ENCODE measurements around the gene LRRC8C. TPM values are rescaled to one million over a fixed set of nuclear protein-coding genes. Genes with fewer than 3 reads are reported as not detected.

Gene LRRC8C
- total RNA-seq, 1 donor from 2014 or later = 6.3 TPM

DNA sequence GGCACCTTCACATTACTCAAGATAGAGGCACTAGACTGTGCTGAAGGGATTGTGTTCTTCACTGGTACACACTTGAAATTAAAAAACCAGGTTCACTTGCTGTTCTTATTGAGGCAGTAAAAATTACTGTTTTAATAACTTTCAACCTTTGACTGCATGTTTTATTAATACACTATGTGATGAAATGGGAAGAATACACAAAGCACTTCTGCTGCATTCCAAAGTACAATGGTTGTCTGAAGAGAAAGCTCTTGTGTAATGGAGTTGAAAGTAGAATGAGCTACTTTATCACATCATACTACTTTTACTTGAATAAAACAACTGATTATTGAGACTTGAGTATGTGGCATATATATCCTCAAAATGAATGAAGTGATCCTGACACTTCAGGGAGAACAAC lies 49.7 kb downstream of the LRRC8C start:
- H3K4me1 ChIP-seq (ENCODE audit: control insufficient read depth in 3 of 3, insufficient read depth in 3 of 3, low read length in 3 of 3) = no peaks in the 10 kb centered on the region
- no peaks in the 10 kb centered on the region for H3K9me3 ChIP-seq (ENCODE audit: control insufficient read depth in 3 of 3, low read length in 3 of 3)
- no peaks in the 10 kb centered on the region for H3K27me3 ChIP-seq (ENCODE audit: control insufficient read depth in 3 of 3, insufficient read depth in 3 of 3, low read length in 3 of 3)
- H3K36me3 ChIP-seq (ENCODE audit: control insufficient read depth in 3 of 3, insufficient read depth in 3 of 3, low read length in 3 of 3) = peaks cover 0 to 4% (median 0%) of the 10 kb centered on the region in 3 donors
- no peak overlapping the region for H3K27ac ChIP-seq (ENCODE audit: low read depth, low read length)
- H3K9ac ChIP-seq (ENCODE audit: low read depth in 1 of 3, low read length in 3 of 3) = no peak overlapping the region
- no peak overlapping the region for H3K4me3 ChIP-seq (ENCODE audit: low read length in 3 of 3)

GRCh38 chr1:89685461-89685860 lies 52.5 kb downstream of the LRRC8C start:
- H3K4me1 ChIP-seq (ENCODE audit: control insufficient read depth in 3 of 3, insufficient read depth in 3 of 3, low read length in 3 of 3) = no peaks in the 10 kb centered on the region
- no peaks in the 10 kb centered on the region for H3K27me3 ChIP-seq (ENCODE audit: control insufficient read depth in 3 of 3, insufficient read depth in 3 of 3, low read length in 3 of 3)
- no peak overlapping the region for H3K4me3 ChIP-seq (ENCODE audit: low read length in 3 of 3)
- H3K27ac ChIP-seq (ENCODE audit: low read depth, low read length) = no peak overlapping the region
- peaks cover 0 to 4% (median 3%) of the 10 kb centered on the region in 3 donors for H3K36me3 ChIP-seq (ENCODE audit: control insufficient read depth in 3 of 3, insufficient read depth in 3 of 3, low read length in 3 of 3)
- no peaks in the 10 kb centered on the region for H3K9me3 ChIP-seq (ENCODE audit: control insufficient read depth in 3 of 3, low read length in 3 of 3)
- no peak overlapping the region for H3K9ac ChIP-seq (ENCODE audit: low read depth in 1 of 3, low read length in 3 of 3)

GRCh38 chr1:89686520-89686919 lies 53.6 kb downstream of the LRRC8C start:
- no peak overlapping the region for H3K4me3 ChIP-seq (ENCODE audit: low read length in 3 of 3)
- H3K9me3 ChIP-seq (ENCODE audit: control insufficient read depth in 3 of 3, low read length in 3 of 3) = no peaks in the 10 kb centered on the region
- H3K4me1 ChIP-seq (ENCODE audit: control insufficient read depth in 3 of 3, insufficient read depth in 3 of 3, low read length in 3 of 3) = no peaks in the 10 kb centered on the region
- peaks cover 0 to 4% (median 3%) of the 10 kb centered on the region in 3 donors for H3K36me3 ChIP-seq (ENCODE audit: control insufficient read depth in 3 of 3, insufficient read depth in 3 of 3, low read length in 3 of 3)
- H3K27ac ChIP-seq (ENCODE audit: low read depth, low read length) = no peak overlapping the region
- H3K9ac ChIP-seq (ENCODE audit: low read depth in 1 of 3, low read length in 3 of 3) = no peak overlapping the region
- H3K27me3 ChIP-seq (ENCODE audit: control insufficient read depth in 3 of 3, insufficient read depth in 3 of 3, low read length in 3 of 3) = no peaks in the 10 kb centered on the region

GRCh38 chr1:89687254-89687653 lies 54.3 kb downstream of the LRRC8C start:
- H3K27me3 ChIP-seq (ENCODE audit: control insufficient read depth in 3 of 3, insufficient read depth in 3 of 3, low read length in 3 of 3) = no peaks in the 10 kb centered on the region
- no peak overlapping the region for H3K9ac ChIP-seq (ENCODE audit: low read depth in 1 of 3, low read length in 3 of 3)
- H3K4me1 ChIP-seq (ENCODE audit: control insufficient read depth in 3 of 3, insufficient read depth in 3 of 3, low read length in 3 of 3) = no peaks in the 10 kb centered on the region
- H3K36me3 ChIP-seq (ENCODE audit: control insufficient read depth in 3 of 3, insufficient read depth in 3 of 3, low read length in 3 of 3) = peaks cover 0 to 4% (median 3%) of the 10 kb centered on the region in 3 donors
- H3K4me3 ChIP-seq (ENCODE audit: low read length in 3 of 3) = no peak overlapping the region
- H3K27ac ChIP-seq (ENCODE audit: low read depth, low read length) = no peak overlapping the region
- no peaks in the 10 kb centered on the region for H3K9me3 ChIP-seq (ENCODE audit: control insufficient read depth in 3 of 3, low read length in 3 of 3)

DNA sequence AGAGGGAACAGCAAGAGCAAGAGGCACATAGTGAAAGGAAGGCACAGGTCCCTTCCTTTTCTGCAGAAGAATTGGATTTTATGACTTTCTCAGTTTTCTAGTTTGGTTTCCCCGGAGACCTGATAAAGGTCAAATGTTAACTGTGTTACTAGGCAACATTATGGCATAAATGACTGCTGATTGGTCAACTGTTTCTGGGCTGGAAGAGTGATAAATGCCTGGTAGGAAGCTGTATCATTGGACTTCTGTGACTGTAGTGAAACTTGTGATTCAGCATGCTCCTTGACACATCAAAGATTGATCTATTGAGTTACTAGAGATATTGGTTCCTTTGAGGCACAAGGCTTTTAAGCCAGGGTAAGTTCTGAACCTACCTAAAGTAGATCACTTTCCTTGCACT lies 55.7 kb downstream of the LRRC8C start:
- H3K9ac ChIP-seq (ENCODE audit: low read depth in 1 of 3, low read length in 3 of 3) = no peak overlapping the region
- peaks cover 0 to 4% (median 3%) of the 10 kb centered on the region in 3 donors for H3K36me3 ChIP-seq (ENCODE audit: control insufficient read depth in 3 of 3, insufficient read depth in 3 of 3, low read length in 3 of 3)
- H3K4me3 ChIP-seq (ENCODE audit: low read length in 3 of 3) = no peak overlapping the region
- H3K9me3 ChIP-seq (ENCODE audit: control insufficient read depth in 3 of 3, low read length in 3 of 3) = no peaks in the 10 kb centered on the region
- peaks cover 0 to 3% (median 0%) of the 10 kb centered on the region in 3 donors for H3K4me1 ChIP-seq (ENCODE audit: control insufficient read depth in 3 of 3, insufficient read depth in 3 of 3, low read length in 3 of 3)
- no peak overlapping the region for H3K27ac ChIP-seq (ENCODE audit: low read depth, low read length)
- H3K27me3 ChIP-seq (ENCODE audit: control insufficient read depth in 3 of 3, insufficient read depth in 3 of 3, low read length in 3 of 3) = no peaks in the 10 kb centered on the region

DNA sequence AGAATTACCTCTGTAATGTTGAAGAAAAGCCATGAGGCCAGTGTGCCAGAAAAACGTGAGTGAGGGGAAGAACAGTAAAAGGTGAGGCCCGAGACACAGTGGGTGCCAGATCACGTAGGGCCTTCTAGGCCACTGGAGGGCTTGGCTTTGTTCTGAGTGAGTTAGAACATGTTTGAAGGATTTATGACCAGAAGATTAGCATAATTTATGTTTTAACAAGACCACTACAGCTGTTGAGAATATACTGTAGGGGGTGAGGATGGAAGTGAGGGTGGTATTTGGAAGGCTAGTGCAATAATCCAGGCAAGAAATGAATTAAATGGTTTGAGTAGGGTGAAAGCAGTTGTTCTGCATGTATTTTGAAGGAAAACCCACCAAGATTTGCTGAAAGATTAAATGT lies 56.3 kb downstream of the LRRC8C start:
- Histone ChIP-seq H3K4me3 (ENCODE audit: low read length in 3 of 3) (no peak overlapping the region), H3K9me3 (ENCODE audit: control insufficient read depth in 3 of 3, low read length in 3 of 3) (no peaks in the 10 kb centered on the region), H3K27ac (ENCODE audit: low read depth, low read length) (no peak overlapping the region), H3K4me1 (ENCODE audit: control insufficient read depth in 3 of 3, insufficient read depth in 3 of 3, low read length in 3 of 3) (peaks cover 0 to 3% (median 0%) of the 10 kb centered on the region in 3 donors), H3K27me3 (ENCODE audit: control insufficient read depth in 3 of 3, insufficient read depth in 3 of 3, low read length in 3 of 3) (no peaks in the 10 kb centered on the region), H3K36me3 (ENCODE audit: control insufficient read depth in 3 of 3, insufficient read depth in 3 of 3, low read length in 3 of 3) (peaks cover 0 to 4% (median 3%) of the 10 kb centered on the region in 3 donors), H3K9ac (ENCODE audit: low read depth in 1 of 3, low read length in 3 of 3) (no peak overlapping the region)

DNA sequence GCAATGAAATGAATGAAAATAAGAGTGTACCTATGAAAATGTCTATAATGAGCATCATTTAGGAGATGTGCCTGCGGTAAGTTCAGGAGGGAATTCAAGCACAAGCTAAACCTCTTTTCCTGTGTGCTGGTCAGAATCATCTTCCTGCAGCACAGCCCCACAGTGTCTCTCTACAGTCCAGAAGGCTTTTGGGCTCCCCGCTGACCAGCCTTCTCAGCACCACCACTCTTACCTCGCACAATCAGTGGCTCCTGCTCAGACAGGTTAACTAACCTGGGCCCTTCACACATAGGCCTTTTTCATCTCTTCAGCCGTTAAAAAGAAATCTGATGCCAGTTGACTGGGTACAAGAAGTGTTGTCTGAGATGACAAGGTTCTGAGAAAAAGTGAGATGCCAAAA lies 57.7 kb downstream of the LRRC8C start:
- Histone ChIP-seq H3K9ac (ENCODE audit: low read depth in 1 of 3, low read length in 3 of 3) (no peak overlapping the region), H3K4me1 (ENCODE audit: control insufficient read depth in 3 of 3, insufficient read depth in 3 of 3, low read length in 3 of 3) (peaks cover 0 to 6% (median 3%) of the 10 kb centered on the region in 3 donors), H3K4me3 (ENCODE audit: low read length in 3 of 3) (no peak overlapping the region), H3K9me3 (ENCODE audit: control insufficient read depth in 3 of 3, low read length in 3 of 3) (no peaks in the 10 kb centered on the region), H3K27ac (ENCODE audit: low read depth, low read length) (no peak overlapping the region), H3K36me3 (ENCODE audit: control insufficient read depth in 3 of 3, insufficient read depth in 3 of 3, low read length in 3 of 3) (peaks cover 0 to 4% (median 3%) of the 10 kb centered on the region in 3 donors), H3K27me3 (ENCODE audit: control insufficient read depth in 3 of 3, insufficient read depth in 3 of 3, low read length in 3 of 3) (no peaks in the 10 kb centered on the region)

DNA sequence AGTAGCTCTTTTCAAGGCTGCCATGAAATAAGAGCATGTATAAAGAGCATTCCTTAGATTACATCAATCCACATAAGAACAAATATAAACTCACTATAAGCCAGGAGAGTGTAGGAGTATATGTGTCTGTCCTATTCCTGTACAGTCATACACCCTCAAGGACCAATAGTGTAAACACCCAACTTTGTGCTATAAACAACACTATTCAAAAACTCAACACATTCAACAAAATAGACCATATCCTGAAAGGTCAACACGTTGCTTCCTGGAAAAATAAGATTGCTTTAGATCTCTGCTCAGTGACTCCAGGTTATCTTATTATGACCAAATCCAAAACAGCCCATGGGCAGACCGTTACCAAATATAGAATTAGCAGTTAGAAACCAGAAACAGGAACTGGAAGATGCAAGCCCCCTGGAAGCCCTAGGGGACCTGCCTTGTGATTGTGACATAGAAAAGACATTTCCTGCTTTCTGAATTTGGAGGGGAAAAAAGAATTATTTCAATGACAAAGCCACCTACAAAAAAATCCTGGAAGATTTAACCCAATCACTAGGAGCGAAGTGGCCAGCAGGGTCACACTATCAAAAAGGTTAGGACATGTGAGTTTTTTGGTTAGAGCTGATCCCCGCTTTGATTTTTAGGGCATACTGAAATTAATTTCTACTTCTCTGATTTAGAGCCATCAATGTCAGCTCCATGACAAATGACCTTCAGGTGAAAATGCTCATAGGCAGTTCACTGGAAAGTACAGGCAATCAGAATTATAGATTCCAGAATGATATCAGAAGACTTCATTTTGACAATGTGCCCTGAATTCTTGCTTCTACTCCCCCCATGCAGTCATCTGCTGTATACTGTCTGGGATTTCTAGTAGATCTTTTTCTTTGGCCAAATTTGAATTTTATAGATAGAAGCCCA lies 59.9 kb downstream of the LRRC8C start:
- Histone ChIP-seq H3K9me3 (ENCODE audit: control insufficient read depth in 3 of 3, low read length in 3 of 3) (no peaks in the 10 kb centered on the region), H3K4me3 (ENCODE audit: low read length in 3 of 3) (no peak overlapping the region), H3K27me3 (ENCODE audit: control insufficient read depth in 3 of 3, insufficient read depth in 3 of 3, low read length in 3 of 3) (no peaks in the 10 kb centered on the region), H3K27ac (ENCODE audit: low read depth, low read length) (peak overlapping the region; percentile 18), H3K36me3 (ENCODE audit: control insufficient read depth in 3 of 3, insufficient read depth in 3 of 3, low read length in 3 of 3) (peaks cover 0 to 3% (median 0%) of the 10 kb centered on the region in 3 donors), H3K4me1 (ENCODE audit: control insufficient read depth in 3 of 3, insufficient read depth in 3 of 3, low read length in 3 of 3) (peaks cover 0 to 6% (median 3%) of the 10 kb centered on the region in 3 donors), H3K9ac (ENCODE audit: low read depth in 1 of 3, low read length in 3 of 3) (no peak overlapping the region)

- H3K27ac ChIP-seq (ENCODE audit: low read depth, low read length) = no peak overlapping the region
- H3K27me3 ChIP-seq (ENCODE audit: control insufficient read depth in 3 of 3, insufficient read depth in 3 of 3, low read length in 3 of 3) = no peaks in the 10 kb centered on the region
- H3K4me1 ChIP-seq (ENCODE audit: control insufficient read depth in 3 of 3, insufficient read depth in 3 of 3, low read length in 3 of 3) = peaks cover 0 to 9% (median 3%) of the 10 kb centered on the region in 3 donors
- H3K4me3 ChIP-seq (ENCODE audit: low read length in 3 of 3) = no peak overlapping the region
- H3K9me3 ChIP-seq (ENCODE audit: control insufficient read depth in 3 of 3, low read length in 3 of 3) = no peaks in the 10 kb centered on the region
- H3K36me3 ChIP-seq (ENCODE audit: control insufficient read depth in 3 of 3, insufficient read depth in 3 of 3, low read length in 3 of 3) = no peaks in the 10 kb centered on the region
- H3K9ac ChIP-seq (ENCODE audit: low read depth in 1 of 3, low read length in 3 of 3) = no peak overlapping the region
Observed at GRCh38 chr1:89695847-89696246, 62.9 kb downstream of the LRRC8C start.

- Histone ChIP-seq H3K9ac (ENCODE audit: low read depth in 1 of 3, low read length in 3 of 3) (no peak overlapping the region), H3K27ac (ENCODE audit: low read depth, low read length) (no peak overlapping the region), H3K27me3 (ENCODE audit: control insufficient read depth in 3 of 3, insufficient read depth in 3 of 3, low read length in 3 of 3) (no peaks in the 10 kb centered on the region), H3K36me3 (ENCODE audit: control insufficient read depth in 3 of 3, insufficient read depth in 3 of 3, low read length in 3 of 3) (no peaks in the 10 kb centered on the region), H3K4me3 (ENCODE audit: low read length in 3 of 3) (no peak overlapping the region), H3K4me1 (ENCODE audit: control insufficient read depth in 3 of 3, insufficient read depth in 3 of 3, low read length in 3 of 3) (peaks cover 0 to 9% (median 3%) of the 10 kb centered on the region in 3 donors), H3K9me3 (ENCODE audit: control insufficient read depth in 3 of 3, low read length in 3 of 3) (no peaks in the 10 kb centered on the region)
Observed at GRCh38 chr1:89697383-89697782, 64.5 kb downstream of the LRRC8C start.

All from skeletal muscle tissue (tissue), 4 donors.